GM12878 (cell line): ENCODE measurements around the gene MRAS. TPM values are rescaled to one million over a fixed set of nuclear protein-coding genes. Genes with fewer than 3 reads are reported as not detected.

Source experiments
- ATAC-seq: fragments of 200-7000 bp; cut with Tn5 transposase; 3 replicates; pipeline ENCODE4 v1.9.1; 2020; ENCODE audit warnings: mild to moderate bottlenecking, moderate library complexity
- BruUV-seq: library from RNA; stranded (reverse); fragments of 400-500 nt; replicated peaks from 2 replicates; lab custom pipeline; 2021; lab: Mats Ljungman, UMichigan
- CTCF ChIA-PET: fragments of 300-600 bp; sonication (Branson Sonifier 250); formaldehyde crosslinking; extraction: SDS; loops from one replicate; lab custom pipeline; 2021; ENCODE audit warnings: inconsistent platforms; lab: Yijun Ruan, JAX
- POLR2A ChIA-PET: fragments of 350-600 bp; formaldehyde crosslinking; extraction: SDS; loops from one replicate; lab custom pipeline; 2021; ENCODE audit warnings: inconsistent platforms; lab: Charles Lee
- RAD21 ChIA-PET: fragments of 300-600 bp; sonication (Branson Sonifier 250); formaldehyde crosslinking; loops from one replicate; lab custom pipeline; 2023; ENCODE audit warnings: antibody characterized with exemption; ENCODE audit not compliant: unreplicated experiment; lab: Charles Lee
- SMC1A ChIA-PET: fragments of 300-600 bp; sonication (Branson Sonifier 250); formaldehyde crosslinking; loops from one replicate; lab custom pipeline; 2023; ENCODE audit not compliant: unreplicated experiment, uncharacterized antibody; lab: Charles Lee
- DNase-seq: peaks from one replicate; pipeline ENCODE4 v3.0.0-alpha.2; 2011; ENCODE audit warnings: low read depth, low spot score
- FAIRE-seq: peaks from 3 replicates; lab custom pipeline; 2011; peaks lifted over from hg19 to GRCh38; lab: Jason Lieb, UNC
- H2AFZ ChIP-seq: 2 replicates; pipeline ENCODE4 v1.6.0; 2011; ENCODE audit warnings: low read depth, low read length, control low read depth; ENCODE audit not compliant: control insufficient read depth
- H3K27ac ChIP-seq: 2 replicates; pipeline ENCODE4 v1.5.1; 2011; ENCODE audit warnings: control low read depth; ENCODE audit not compliant: control insufficient read depth, insufficient read depth
- H3K27me3 ChIP-seq, 2 experiments: replicated peaks in 1 of 2; 2 replicates each; pipeline versions ENCODE4 v1.6.0 to v1.6.1; 2011; ENCODE audit warnings: low read length in 1 of 2; ENCODE audit not compliant: control insufficient read depth in 2 of 2, insufficient read depth in 2 of 2
- H3K36me3 ChIP-seq, 2 experiments: 2 replicates each; pipeline ENCODE4 v1.5.1; 2011; ENCODE audit warnings: low read length in 1 of 2; ENCODE audit not compliant: control insufficient read depth in 2 of 2, insufficient read depth in 2 of 2
- H3K4me1 ChIP-seq: 2 replicates; pipeline ENCODE4 v1.6.1; 2011; ENCODE audit warnings: mild to moderate bottlenecking, low read length, moderate library complexity, mixed read lengths; ENCODE audit not compliant: control insufficient read depth, insufficient read depth
- H3K4me2 ChIP-seq: 2 replicates; pipeline ENCODE4 v1.6.0; 2011; ENCODE audit warnings: control low read depth; ENCODE audit not compliant: control insufficient read depth, insufficient read depth
- H3K4me3 ChIP-seq: fragments of 200-600 bp; sonication (generic); 2 replicates; pipeline ENCODE4 v1.5.1; 2016
- H3K79me2 ChIP-seq: 2 replicates; pipeline ENCODE4 v1.6.0; 2011; ENCODE audit warnings: low read length; ENCODE audit not compliant: control insufficient read depth, insufficient read depth
- H3K9ac ChIP-seq: 2 replicates; pipeline ENCODE4 v1.8.0; 2011; ENCODE audit warnings: low read length, control low read depth, mixed read lengths; ENCODE audit not compliant: control insufficient read depth, insufficient read depth
- H3K9me3 ChIP-seq: replicated peaks from 3 replicates; pipeline ENCODE4 v1.5.1; 2011; ENCODE audit warnings: mild to moderate bottlenecking, low read length; ENCODE audit not compliant: control insufficient read depth, insufficient read depth
- H4K20me1 ChIP-seq: 2 replicates; pipeline ENCODE4 v1.6.0; 2011; ENCODE audit not compliant: control insufficient read depth, insufficient read depth
- ASH2L ChIP-seq: fragments of 300-600, 200-600 bp; sonication (generic); IDR thresholded peaks from 2 replicates; pipeline ENCODE4 v1.6.1; 2017; ENCODE audit warnings: low read depth, mild to moderate bottlenecking, borderline replicate concordance
- BRCA1 ChIP-seq: IDR thresholded peaks from 2 replicates; pipeline ENCODE4 v1.6.1; 2011; ENCODE audit warnings: low read depth, low read length, improper control_type of control experiment
- CHD1 ChIP-seq: IDR thresholded peaks from 2 replicates; pipeline ENCODE4 v1.6.1; 2012; ENCODE audit warnings: low read depth, low read length, improper control_type of control experiment
- FOXK2 ChIP-seq: fragments of 450-650 bp; IDR thresholded peaks from 2 replicates; pipeline ENCODE4 v1.6.1; 2017; ENCODE audit warnings: mild to moderate bottlenecking, moderate library complexity
- LARP7 ChIP-seq: fragments of 450-650 bp; IDR thresholded peaks from 2 replicates; pipeline ENCODE4 v1.6.1; 2017; ENCODE audit warnings: mild to moderate bottlenecking
- MYB ChIP-seq: fragments of 150-350 bp; IDR thresholded peaks from 2 replicates; pipeline ENCODE4 v1.6.1; 2014; ENCODE audit warnings: mild to moderate bottlenecking, low read depth, low read length, borderline replicate concordance
- NR2C2 ChIP-seq: IDR thresholded peaks from 2 replicates; pipeline ENCODE4 v1.6.1; 2011; ENCODE audit warnings: borderline replicate concordance, low read depth; ENCODE audit not compliant: control insufficient read depth, insufficient read length
- NRF1 ChIP-seq: conservative IDR thresholded peaks from 2 replicates; pipeline ENCODE4 v1.6.1; 2011; ENCODE audit warnings: mild to moderate bottlenecking, low read depth, low read length, improper control_type of control experiment
- PAX8 ChIP-seq: fragments of 450-650 bp; IDR thresholded peaks from 2 replicates; pipeline ENCODE4 v1.6.1; 2017; ENCODE audit warnings: mild to moderate bottlenecking, moderate library complexity
- ZNF622 ChIP-seq: fragments of 450-650 bp; IDR thresholded peaks from 2 replicates; pipeline ENCODE4 v1.6.1; 2017; ENCODE audit warnings: mild to moderate bottlenecking, inconsistent platforms
- WGBS: methylation state at CpG from one replicate; pipeline ENCODE4 v1.1.6; 2016; ENCODE audit warnings: low lambda C conversion rate; ENCODE audit not compliant: insufficient replicate concordance, insufficient coverage; ENCODE audit errors: missing lambda C conversion rate; 5-methylcytosine and 5-hydroxymethylcytosine counted together
- in situ Hi-C: fragments of 300-500 bp; cut with MboI; formaldehyde crosslinking; loops from 9 replicates; pipeline ENCODE4 v1.14.3; 2018; ENCODE audit warnings: mixed read lengths
- intact Hi-C: fragments of 100-400 bp; cut with micrococcal nuclease; formaldehyde crosslinking; loops from one replicate; pipeline ENCODE4 v1.14.2; 2022; ENCODE audit not compliant: unreplicated experiment
- polyA plus RNA-seq, 11 experiments: library from polyadenylated mRNA; depleted of rRNA in 4 of 11; unstranded in 6 of 11; stranded (reverse) in 5 of 11; fragments of >200 nt; fragmentation: Nextera tagmentation in 4 of 11; fragmentation: Illumina TruSeq in 1 of 11; extraction: Ambion mirVana in 4 of 11; extraction: Trizol in 1 of 11; gene quantifications; 1 replicate in 1 of 11; 2 replicates in 10 of 11; pipeline versions ENCODE4 v1.2.1 to v1.2.3, GENCODE V29; 2011 to 2016; ENCODE audit warnings: inconsistent platforms in 2 of 11, missing spikeins in 2 of 11, low read depth in 1 of 11
- total RNA-seq, 4 experiments: library from RNA; depleted of rRNA in 3 of 4; stranded (reverse); fragments of >200 nt in 3 of 4; fragmentation: Illumina TruSeq in 1 of 4; extraction: Trizol in 1 of 4; gene quantifications; 2 replicates each; pipeline versions ENCODE4 v1.2.1 to v1.2.3, GENCODE V29; 2013 to 2021
- TF ChIP-seq, protein P1 (sequence below): fragments of 450-650 bp; IDR thresholded peaks from 2 replicates; pipeline ENCODE4 v1.6.1; 2016; ENCODE audit warnings: mild to moderate bottlenecking
- TF ChIP-seq, protein P2 (sequence below): fragments of 450-650 bp; IDR thresholded peaks from 2 replicates; pipeline ENCODE4 v1.6.1; 2014; ENCODE audit warnings: mild to moderate bottlenecking
- TF ChIP-seq, protein P3 (sequence below): IDR thresholded peaks from 2 replicates; pipeline ENCODE4 v1.6.1; 2012; ENCODE audit warnings: mild to moderate bottlenecking, low read depth, low read length
- TF ChIP-seq, protein P4 (sequence below): fragments of 450-650 bp; formaldehyde crosslinking; IDR thresholded peaks from 2 replicates; pipeline ENCODE4 v1.4.0; 2020; ENCODE audit warnings: mild to moderate bottlenecking, moderate library complexity

Gene MRAS
- total and polyA plus RNA-seq, 10 of the 15 experiments (the other 5 are each of a cell fraction or from before 2014, with no cell fraction given): 0.01 to 0.44 (median 0.17) TPM; not detected in 6

DNA sequence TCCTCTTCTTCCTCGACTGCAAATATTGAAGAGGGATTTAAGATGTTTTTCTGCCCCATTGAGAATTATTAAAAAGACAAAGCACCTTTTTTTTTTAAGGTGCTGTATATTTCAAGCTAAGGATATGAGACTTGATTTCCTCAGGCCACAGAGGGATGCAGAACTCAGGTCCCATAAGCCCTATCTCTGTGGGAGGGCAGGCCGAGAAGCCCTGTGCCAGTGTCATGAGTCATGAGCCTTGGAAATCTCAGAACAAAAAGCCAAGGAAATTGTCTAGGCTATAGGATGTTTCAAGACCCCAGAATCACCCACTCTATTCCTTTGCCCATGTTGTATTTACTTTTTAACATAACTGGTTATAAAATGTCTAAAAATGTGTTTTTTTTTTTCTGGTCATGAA is 93.4 kb downstream of the MRAS start (continued):
- TF ChIP-seq, protein P1, sequence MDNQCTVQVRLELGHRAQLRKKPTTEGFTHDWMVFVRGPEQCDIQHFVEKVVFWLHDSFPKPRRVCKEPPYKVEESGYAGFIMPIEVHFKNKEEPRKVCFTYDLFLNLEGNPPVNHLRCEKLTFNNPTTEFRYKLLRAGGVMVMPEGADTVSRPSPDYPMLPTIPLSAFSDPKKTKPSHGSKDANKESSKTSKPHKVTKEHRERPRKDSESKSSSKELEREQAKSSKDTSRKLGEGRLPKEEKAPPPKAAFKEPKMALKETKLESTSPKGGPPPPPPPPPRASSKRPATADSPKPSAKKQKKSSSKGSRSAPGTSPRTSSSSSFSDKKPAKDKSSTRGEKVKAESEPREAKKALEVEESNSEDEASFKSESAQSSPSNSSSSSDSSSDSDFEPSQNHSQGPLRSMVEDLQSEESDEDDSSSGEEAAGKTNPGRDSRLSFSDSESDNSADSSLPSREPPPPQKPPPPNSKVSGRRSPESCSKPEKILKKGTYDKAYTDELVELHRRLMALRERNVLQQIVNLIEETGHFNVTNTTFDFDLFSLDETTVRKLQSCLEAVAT: no peak

DNA sequence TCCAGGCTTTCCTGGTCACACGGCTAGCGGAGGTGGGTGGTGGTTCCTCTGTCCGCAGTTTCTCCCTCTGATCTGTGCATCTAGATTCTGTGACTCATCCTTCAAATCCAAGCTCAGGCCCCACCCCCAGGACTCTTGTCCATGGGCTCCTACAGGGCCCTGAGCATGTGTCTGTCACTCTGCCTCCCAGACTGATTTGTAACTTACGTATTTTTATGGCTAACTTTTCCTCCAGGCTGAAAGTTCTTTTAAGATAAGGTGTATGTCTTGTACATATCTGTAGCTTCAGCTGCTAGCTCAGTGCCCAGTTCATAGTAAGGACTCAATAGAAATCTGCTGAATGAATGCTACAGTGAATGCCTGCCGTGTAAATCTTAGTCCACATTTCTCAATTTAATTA is 94.1 kb downstream of the MRAS start:
- H2AFZ ChIP-seq: no peak overlapping the region
- H4K20me1 ChIP-seq: no peaks in the 10 kb centered on the region
- no peak overlapping the region for H3K9ac ChIP-seq
- intact Hi-C loops (no loop called here), in situ Hi-C loops (no loop called here)
- H3K27me3 ChIP-seq: peaks cover 0 to 6% of the 10 kb centered on the region in 2 experiments; a peak in 3 of 4 replicates
- BruUV-seq: no TSS peak
- ATAC-seq (no peak), DNase-seq (no peak), FAIRE-seq (no peak)
- H3K36me3 ChIP-seq: no peaks in the 10 kb centered on the region
- H3K27ac ChIP-seq: no peak overlapping the region
- H3K9me3 ChIP-seq: no peaks in the 10 kb centered on the region
- RAD21 ChIA-PET: no interaction called here
- no peak overlapping the region for H3K4me3 ChIP-seq
- SMC1A ChIA-PET: no interaction called here
- H3K4me1 ChIP-seq: no peaks in the 10 kb centered on the region
- POLR2A ChIA-PET: no interaction called here
- H3K4me2 ChIP-seq: no peak overlapping the region
- no peaks in the 10 kb centered on the region for H3K79me2 ChIP-seq
- CTCF ChIA-PET: no interaction called here
- 44% methylated on average over 5 of the region's 5 CpGs for WGBS
- TF ChIP-seq NRF1: no peak
- TF ChIP-seq LARP7: no peak
- no peak for TF ChIP-seq FOXK2
- no peak for TF ChIP-seq CHD1
- no peak for TF ChIP-seq NR2C2
- TF ChIP-seq ZNF622: no peak
- no peak for TF ChIP-seq BRCA1
- no peak for TF ChIP-seq PAX8
- TF ChIP-seq, protein P2, sequence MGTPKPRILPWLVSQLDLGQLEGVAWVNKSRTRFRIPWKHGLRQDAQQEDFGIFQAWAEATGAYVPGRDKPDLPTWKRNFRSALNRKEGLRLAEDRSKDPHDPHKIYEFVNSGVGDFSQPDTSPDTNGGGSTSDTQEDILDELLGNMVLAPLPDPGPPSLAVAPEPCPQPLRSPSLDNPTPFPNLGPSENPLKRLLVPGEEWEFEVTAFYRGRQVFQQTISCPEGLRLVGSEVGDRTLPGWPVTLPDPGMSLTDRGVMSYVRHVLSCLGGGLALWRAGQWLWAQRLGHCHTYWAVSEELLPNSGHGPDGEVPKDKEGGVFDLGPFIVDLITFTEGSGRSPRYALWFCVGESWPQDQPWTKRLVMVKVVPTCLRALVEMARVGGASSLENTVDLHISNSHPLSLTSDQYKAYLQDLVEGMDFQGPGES: no peak
- TF ChIP-seq MYB: no peak
- TF ChIP-seq, protein P3, sequence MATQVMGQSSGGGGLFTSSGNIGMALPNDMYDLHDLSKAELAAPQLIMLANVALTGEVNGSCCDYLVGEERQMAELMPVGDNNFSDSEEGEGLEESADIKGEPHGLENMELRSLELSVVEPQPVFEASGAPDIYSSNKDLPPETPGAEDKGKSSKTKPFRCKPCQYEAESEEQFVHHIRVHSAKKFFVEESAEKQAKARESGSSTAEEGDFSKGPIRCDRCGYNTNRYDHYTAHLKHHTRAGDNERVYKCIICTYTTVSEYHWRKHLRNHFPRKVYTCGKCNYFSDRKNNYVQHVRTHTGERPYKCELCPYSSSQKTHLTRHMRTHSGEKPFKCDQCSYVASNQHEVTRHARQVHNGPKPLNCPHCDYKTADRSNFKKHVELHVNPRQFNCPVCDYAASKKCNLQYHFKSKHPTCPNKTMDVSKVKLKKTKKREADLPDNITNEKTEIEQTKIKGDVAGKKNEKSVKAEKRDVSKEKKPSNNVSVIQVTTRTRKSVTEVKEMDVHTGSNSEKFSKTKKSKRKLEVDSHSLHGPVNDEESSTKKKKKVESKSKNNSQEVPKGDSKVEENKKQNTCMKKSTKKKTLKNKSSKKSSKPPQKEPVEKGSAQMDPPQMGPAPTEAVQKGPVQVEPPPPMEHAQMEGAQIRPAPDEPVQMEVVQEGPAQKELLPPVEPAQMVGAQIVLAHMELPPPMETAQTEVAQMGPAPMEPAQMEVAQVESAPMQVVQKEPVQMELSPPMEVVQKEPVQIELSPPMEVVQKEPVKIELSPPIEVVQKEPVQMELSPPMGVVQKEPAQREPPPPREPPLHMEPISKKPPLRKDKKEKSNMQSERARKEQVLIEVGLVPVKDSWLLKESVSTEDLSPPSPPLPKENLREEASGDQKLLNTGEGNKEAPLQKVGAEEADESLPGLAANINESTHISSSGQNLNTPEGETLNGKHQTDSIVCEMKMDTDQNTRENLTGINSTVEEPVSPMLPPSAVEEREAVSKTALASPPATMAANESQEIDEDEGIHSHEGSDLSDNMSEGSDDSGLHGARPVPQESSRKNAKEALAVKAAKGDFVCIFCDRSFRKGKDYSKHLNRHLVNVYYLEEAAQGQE: no peak
- no peak for TF ChIP-seq ASH2L
- TF ChIP-seq, protein P4, sequence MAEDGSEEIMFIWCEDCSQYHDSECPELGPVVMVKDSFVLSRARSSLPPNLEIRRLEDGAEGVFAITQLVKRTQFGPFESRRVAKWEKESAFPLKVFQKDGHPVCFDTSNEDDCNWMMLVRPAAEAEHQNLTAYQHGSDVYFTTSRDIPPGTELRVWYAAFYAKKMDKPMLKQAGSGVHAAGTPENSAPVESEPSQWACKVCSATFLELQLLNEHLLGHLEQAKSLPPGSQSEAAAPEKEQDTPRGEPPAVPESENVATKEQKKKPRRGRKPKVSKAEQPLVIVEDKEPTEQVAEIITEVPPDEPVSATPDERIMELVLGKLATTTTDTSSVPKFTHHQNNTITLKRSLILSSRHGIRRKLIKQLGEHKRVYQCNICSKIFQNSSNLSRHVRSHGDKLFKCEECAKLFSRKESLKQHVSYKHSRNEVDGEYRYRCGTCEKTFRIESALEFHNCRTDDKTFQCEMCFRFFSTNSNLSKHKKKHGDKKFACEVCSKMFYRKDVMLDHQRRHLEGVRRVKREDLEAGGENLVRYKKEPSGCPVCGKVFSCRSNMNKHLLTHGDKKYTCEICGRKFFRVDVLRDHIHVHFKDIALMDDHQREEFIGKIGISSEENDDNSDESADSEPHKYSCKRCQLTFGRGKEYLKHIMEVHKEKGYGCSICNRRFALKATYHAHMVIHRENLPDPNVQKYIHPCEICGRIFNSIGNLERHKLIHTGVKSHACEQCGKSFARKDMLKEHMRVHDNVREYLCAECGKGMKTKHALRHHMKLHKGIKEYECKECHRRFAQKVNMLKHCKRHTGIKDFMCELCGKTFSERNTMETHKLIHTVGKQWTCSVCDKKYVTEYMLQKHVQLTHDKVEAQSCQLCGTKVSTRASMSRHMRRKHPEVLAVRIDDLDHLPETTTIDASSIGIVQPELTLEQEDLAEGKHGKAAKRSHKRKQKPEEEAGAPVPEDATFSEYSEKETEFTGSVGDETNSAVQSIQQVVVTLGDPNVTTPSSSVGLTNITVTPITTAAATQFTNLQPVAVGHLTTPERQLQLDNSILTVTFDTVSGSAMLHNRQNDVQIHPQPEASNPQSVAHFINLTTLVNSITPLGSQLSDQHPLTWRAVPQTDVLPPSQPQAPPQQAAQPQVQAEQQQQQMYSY (CRISPR knock-in tag): no peak
